Measurements from ENCODE around the gene NQO2. TPM values are rescaled to one million over a fixed set of nuclear protein-coding genes. Genes with fewer than 3 reads are reported as not detected.
A peak's percentile ranks its signal among the peaks of the same experiment; 100 is the strongest.
"Not testable (repeated sequence)": the region's sequence is repeated elsewhere in the genome, so short reads cannot be mapped to it uniquely, and the experiment has no call there.

The NQO2 gene
- total RNA-seq, 1 donor from 2014 or later = 22.4 TPM

GRCh38 chr6:3001773-3002293, 2.1 kb downstream of the NQO2 start:
- no peak overlapping the region for H3K27ac ChIP-seq
- H3K36me3 ChIP-seq = peaks cover 26% of the 10 kb centered on the region
- DNase-seq = no peak
- no peak overlapping the region for H3K4me3 ChIP-seq
- no peaks in the 10 kb centered on the region for H3K27me3 ChIP-seq (ENCODE audit: low read depth)
- peaks cover 19% of the 10 kb centered on the region for H3K4me1 ChIP-seq
- peak; percentile 53 for TF ChIP-seq CTCF (IDR thresholded peaks at IDR 0.05)
- intact Hi-C loops (cut with DNase I) = no loop called here
- peak in 1 of 2 donors; percentile 3 for ATAC-seq
- H3K9me3 ChIP-seq = no peaks in the 10 kb centered on the region

GRCh38 chr6:3003226-3003625, 3.5 kb downstream of the NQO2 start:
- intact Hi-C loops (cut with DNase I); H3K9me3 ChIP-seq; H3K27me3 ChIP-seq (ENCODE audit: low read depth); H3K4me3 ChIP-seq; ATAC-seq; DNase-seq; H3K27ac ChIP-seq: not testable (repeated sequence)
- H3K4me1 ChIP-seq = peaks cover 19% of the 10 kb centered on the region
- H3K36me3 ChIP-seq = peaks cover 35% of the 10 kb centered on the region

- no peak overlapping the region for H3K4me3 ChIP-seq
- peaks cover 8% of the 10 kb centered on the region for H3K4me1 ChIP-seq
- peaks cover 49% of the 10 kb centered on the region for H3K36me3 ChIP-seq
- TF ChIP-seq CTCF (IDR thresholded peaks at IDR 0.05) = no peak
- H3K27ac ChIP-seq = no peak overlapping the region
- DNase-seq (no peak), ATAC-seq (no peak)
- H3K27me3 ChIP-seq (ENCODE audit: low read depth) = no peaks in the 10 kb centered on the region
- no peaks in the 10 kb centered on the region for H3K9me3 ChIP-seq
- intact Hi-C loops (cut with DNase I) = no loop called here
Observed at GRCh38 chr6:3005077-3005476, 5.4 kb downstream of the NQO2 start.

- peaks cover under 1% of the 10 kb centered on the region for H3K4me1 ChIP-seq
- DNase-seq (no peak), ATAC-seq (no peak)
- TF ChIP-seq CTCF (IDR thresholded peaks at IDR 0.05) = no peak
- peaks cover 57% of the 10 kb centered on the region for H3K36me3 ChIP-seq
- H3K27ac ChIP-seq = no peak overlapping the region
- H3K27me3 ChIP-seq (ENCODE audit: low read depth) = no peaks in the 10 kb centered on the region
- peaks cover under 1% of the 10 kb centered on the region for H3K9me3 ChIP-seq
- intact Hi-C loops (cut with DNase I) = no loop called here
- H3K4me3 ChIP-seq = no peak overlapping the region
Observed at GRCh38 chr6:3005874-3006273, 6.2 kb downstream of the NQO2 start.

- DNase-seq (no peak), ATAC-seq (no peak)
- Histone ChIP-seq H3K27me3 (ENCODE audit: low read depth) (no peaks in the 10 kb centered on the region), H3K27ac (no peak overlapping the region), H3K4me1 (no peaks in the 10 kb centered on the region), H3K9me3 (peaks cover 6% of the 10 kb centered on the region), H3K36me3 (peaks cover 58% of the 10 kb centered on the region), H3K4me3 (no peak overlapping the region)
- intact Hi-C loops (cut with DNase I) = no loop called here
- no peak for TF ChIP-seq CTCF (IDR thresholded peaks at IDR 0.05)
Observed at GRCh38 chr6:3006476-3006875, 6.8 kb downstream of the NQO2 start.

- H3K9me3 ChIP-seq = peaks cover 16% of the 10 kb centered on the region
- no peak overlapping the region for H3K4me3 ChIP-seq
- DNase-seq (no peak), ATAC-seq (no peak)
- H3K27ac ChIP-seq = no peak overlapping the region
- no peak for TF ChIP-seq CTCF (IDR thresholded peaks at IDR 0.05)
- H3K36me3 ChIP-seq = peaks cover 68% of the 10 kb centered on the region
- no peaks in the 10 kb centered on the region for H3K4me1 ChIP-seq
- no peaks in the 10 kb centered on the region for H3K27me3 ChIP-seq (ENCODE audit: low read depth)
- intact Hi-C loops (cut with DNase I) = no loop called here
Observed at GRCh38 chr6:3007571-3007970, 7.9 kb downstream of the NQO2 start.

- intact Hi-C loops (cut with DNase I); H3K4me3 ChIP-seq; H3K27me3 ChIP-seq (ENCODE audit: low read depth); DNase-seq; ATAC-seq; H3K27ac ChIP-seq; H3K4me1 ChIP-seq: not testable (repeated sequence)
- H3K9me3 ChIP-seq = peaks cover 16% of the 10 kb centered on the region
- peaks cover 69% of the 10 kb centered on the region for H3K36me3 ChIP-seq
Observed at GRCh38 chr6:3008712-3009265, 9.1 kb downstream of the NQO2 start.

Data from lower lobe of right lung (tissue), 2 donors.